Measurements from ENCODE around the gene RSPRY1. TPM values are rescaled to one million over a fixed set of nuclear protein-coding genes. Genes with fewer than 3 reads are reported as not detected.

The RSPRY1 gene
- total RNA-seq, 6 experiments from 2014 or later = 38.8 to 51.9 (median 47.7) TPM

DNA sequence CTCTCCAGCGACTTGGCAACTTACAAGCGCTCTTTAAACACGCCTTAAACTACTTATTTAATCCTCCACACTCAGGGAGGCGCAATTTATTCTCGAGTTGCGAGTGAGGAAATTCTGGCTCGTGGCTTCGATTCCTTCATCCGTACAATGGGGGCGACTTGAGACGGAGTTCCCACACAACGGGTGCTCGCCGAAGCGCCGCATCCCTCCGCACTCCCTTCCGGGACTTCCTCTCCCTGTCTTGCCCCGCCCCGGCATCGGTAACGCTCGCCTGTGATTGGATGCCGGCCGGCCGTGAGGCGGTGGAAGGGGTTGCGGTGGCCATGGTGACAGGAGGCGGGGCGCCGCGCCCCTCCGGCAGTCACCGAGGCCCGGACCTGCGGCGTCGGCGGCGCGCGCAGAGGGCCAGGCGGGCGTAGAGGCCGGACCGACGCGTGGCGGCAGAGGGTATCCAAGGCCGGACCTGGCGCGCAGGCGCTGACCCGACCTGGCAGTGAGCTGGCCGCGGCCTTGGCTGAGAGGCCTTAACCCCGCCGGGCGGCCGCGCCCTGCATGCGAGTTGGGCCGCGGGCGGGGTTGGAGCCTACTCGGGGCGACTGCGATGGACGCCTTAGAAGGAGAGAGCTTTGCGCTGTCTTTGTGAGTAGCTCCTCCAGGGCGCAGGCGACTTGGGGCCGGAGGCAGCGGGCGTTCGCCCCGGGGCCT lies 58.8 kb downstream of the RSPRY1 start, which contains the start of gene ARL2BP:
Gene ARL2BP, plus strand, starts transcription at position 493 of the 705 bp plus-strand sequence. Its CDS starts 109 bp downstream, at position 602.
- peaks cover 18% of the 10 kb centered on the region for H3K4me1 Mint-ChIP-seq (ENCODE audit: low read depth)
- no peaks in the 10 kb centered on the region for H3K9me3 Mint-ChIP-seq
- H3K4me3 Mint-ChIP-seq = peak within 1 kb of the TSS; percentile 88
- peaks cover 2% of the 10 kb centered on the region for H3K27me3 Mint-ChIP-seq (ENCODE audit: insufficient read depth)
- peaks cover 27% of the 10 kb centered on the region for H3K36me3 Mint-ChIP-seq (ENCODE audit: low read depth)
- DNase-seq = peak; percentile 97
- peak; percentile 53 for TF ChIP-seq CTCF (IDR thresholded peaks at IDR 0.05)
- peak within 1 kb of the TSS; percentile 97 for H3K27ac Mint-ChIP-seq

DNA sequence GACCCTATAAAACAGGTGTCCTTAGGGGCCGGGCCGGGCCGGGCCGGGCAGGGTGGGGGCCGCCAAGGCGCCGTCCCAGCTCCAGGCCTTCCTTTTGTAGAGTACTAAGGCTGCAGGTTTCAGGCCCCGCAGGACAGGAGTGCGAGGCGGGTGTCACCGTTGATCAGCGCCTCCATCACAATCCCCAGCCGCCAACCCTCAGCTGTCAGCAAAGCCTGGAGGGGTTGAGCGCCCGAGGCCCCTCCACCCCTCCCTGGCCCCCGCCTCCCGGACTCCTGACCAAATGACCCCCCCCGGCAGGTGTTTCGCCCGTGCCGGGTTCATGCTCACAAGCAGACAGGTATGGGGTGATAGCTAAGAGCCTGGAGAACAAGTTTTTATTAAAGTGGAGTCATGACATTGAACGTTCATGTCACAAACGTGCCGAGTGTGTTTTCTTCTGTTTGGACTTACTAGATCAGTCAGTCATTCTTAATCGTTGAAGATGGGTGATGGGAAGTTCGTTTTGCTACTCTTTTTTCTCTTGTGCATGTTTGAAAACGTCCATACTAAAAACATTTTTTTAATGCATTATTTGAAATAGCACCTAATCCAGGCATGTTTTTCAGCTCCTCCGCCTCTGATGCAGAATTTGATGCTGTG lies 59.5 kb downstream of the RSPRY1 start:
- Mint-ChIP-seq H3K4me1 (ENCODE audit: low read depth) (peaks cover 18% of the 10 kb centered on the region), H3K36me3 (ENCODE audit: low read depth) (peaks cover 28% of the 10 kb centered on the region), H3K27me3 (ENCODE audit: insufficient read depth) (peaks cover 2% of the 10 kb centered on the region), H3K4me3 (peak overlapping the region; percentile 88), H3K9me3 (no peaks in the 10 kb centered on the region), H3K27ac (peak overlapping the region; percentile 70)
- no peak for TF ChIP-seq CTCF (IDR thresholded peaks at IDR 0.05)
- DNase-seq = no peak

DNA sequence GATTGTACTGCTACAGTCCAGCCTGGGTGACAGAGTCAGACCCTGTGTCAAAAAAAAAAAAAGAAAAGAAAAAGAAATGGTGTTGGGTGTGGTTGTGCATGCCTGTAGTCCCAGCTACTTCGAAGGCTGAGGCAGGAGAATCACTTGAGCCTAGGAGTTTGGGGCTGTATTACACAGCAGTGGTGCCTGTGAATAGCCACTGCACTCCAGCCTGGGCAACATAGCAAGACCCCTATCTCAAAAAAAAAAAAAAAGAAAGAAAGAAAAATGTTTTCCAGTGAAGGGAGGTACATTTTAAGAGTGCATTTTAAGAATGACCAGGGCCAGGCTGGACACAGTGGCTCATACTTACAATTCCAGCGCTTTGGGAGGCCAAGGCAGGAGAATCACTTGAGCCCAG lies 65.2 kb downstream of the RSPRY1 start:
- H3K4me3 Mint-ChIP-seq = no peak overlapping the region
- peaks cover 2% of the 10 kb centered on the region; the same call in 1 of the 2 replicates for H3K27me3 Mint-ChIP-seq (ENCODE audit: insufficient read depth)
- DNase-seq = no peak
- no peaks in the 10 kb centered on the region for H3K9me3 Mint-ChIP-seq
- peaks cover 23% of the 10 kb centered on the region for H3K36me3 Mint-ChIP-seq (ENCODE audit: low read depth)
- peaks cover under 1% of the 10 kb centered on the region; the same call in 1 of the 2 replicates for H3K4me1 Mint-ChIP-seq (ENCODE audit: low read depth)
- no peak overlapping the region for H3K27ac Mint-ChIP-seq
- TF ChIP-seq CTCF (IDR thresholded peaks at IDR 0.05) = no peak

- no peak overlapping the region for H3K27ac Mint-ChIP-seq
Observed at GRCh38 chr16:57252148-57252721, 66.1 kb downstream of the RSPRY1 start.

DNA sequence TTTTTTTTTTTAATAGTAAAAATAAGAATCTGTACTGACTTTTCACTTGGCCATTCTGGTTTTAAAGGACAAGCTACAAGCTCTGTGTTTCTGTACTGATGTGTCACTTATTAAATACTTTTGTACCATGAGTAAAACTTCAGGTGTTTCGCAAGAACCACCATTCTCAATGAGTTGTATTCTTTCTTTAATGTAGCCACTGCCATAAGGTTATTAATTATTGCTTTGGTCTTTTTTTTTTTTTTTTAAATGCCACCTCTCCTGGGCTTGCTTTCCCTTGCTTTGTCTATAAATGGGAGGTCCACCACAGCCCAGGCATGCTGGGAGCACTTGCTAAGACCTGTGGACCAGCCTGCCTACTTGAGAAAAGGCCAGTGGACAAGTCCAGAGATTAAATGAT lies 67.3 kb downstream of the RSPRY1 start:
- H3K36me3 Mint-ChIP-seq (ENCODE audit: low read depth) = peaks cover 20% of the 10 kb centered on the region

More at GRCh38 chr16:57252148-57252721, 66.1 kb downstream of the RSPRY1 start:
- Mint-ChIP-seq H3K36me3 (ENCODE audit: low read depth) (peaks cover 23% of the 10 kb centered on the region), H3K9me3 (no peaks in the 10 kb centered on the region), H3K4me1 (ENCODE audit: low read depth) (no peaks in the 10 kb centered on the region), H3K4me3 (no peak overlapping the region), H3K27me3 (ENCODE audit: insufficient read depth) (peaks cover 2% of the 10 kb centered on the region)
- no peak for DNase-seq
- no peak for TF ChIP-seq CTCF (IDR thresholded peaks at IDR 0.05)

More for the DNA sequence above, 67.3 kb downstream of the RSPRY1 start:
- no peak for DNase-seq
- no peak overlapping the region for H3K4me3 Mint-ChIP-seq
- H3K4me1 Mint-ChIP-seq (ENCODE audit: low read depth) = no peaks in the 10 kb centered on the region
- H3K27me3 Mint-ChIP-seq (ENCODE audit: insufficient read depth) = peaks cover 2% of the 10 kb centered on the region
- no peak for TF ChIP-seq CTCF (IDR thresholded peaks at IDR 0.05)
- no peak overlapping the region for H3K27ac Mint-ChIP-seq
- no peaks in the 10 kb centered on the region for H3K9me3 Mint-ChIP-seq

Data from HFFc6 (cell line).